HEK293 (cell line): Measurements from ENCODE around the gene TRAF7.

ENCODE experiments used
- CTCF ChIA-PET: fragments of 350-600 bp; formaldehyde crosslinking; extraction: SDS; loops from one replicate; lab custom pipeline; 2021; ENCODE audit warnings: antibody characterized with exemption; lab: Yijun Ruan, JAX
- POLR2A ChIA-PET: fragments of 300-600 bp; formaldehyde crosslinking; extraction: SDS; loops from one replicate; lab custom pipeline; 2020; ENCODE audit warnings: antibody characterized with exemption, inconsistent platforms; lab: Yijun Ruan, JAX
- H3K27ac ChIP-seq: fragments of 200-500 bp; sonication (Bioruptor generic); 2 replicates; pipeline ENCODE4 v1.5.1; 2014; ENCODE audit warnings: low read depth, low read length, control low read depth, inconsistent platforms; ENCODE audit errors: extremely low read depth
- H3K36me3 ChIP-seq, 2 experiments: fragments of 200-500 bp in 1 of 2; sonication (Bioruptor generic) in 1 of 2; 1 replicate in 1 of 2; 2 replicates in 1 of 2; pipeline ENCODE4 v1.5.1; 2014 to 2017; ENCODE audit warnings: inconsistent platforms in 2 of 2, low read length in 2 of 2; ENCODE audit not compliant: control insufficient read depth in 2 of 2, insufficient read depth in 1 of 2
- H3K4me1 ChIP-seq: fragments of 200-500 bp; sonication (Bioruptor generic); 2 replicates; pipeline ENCODE4 v1.5.1; 2014; ENCODE audit warnings: mild to moderate bottlenecking, low read length, inconsistent platforms; ENCODE audit not compliant: control insufficient read depth, insufficient read depth
- H3K4me3 ChIP-seq: 2 replicates; pipeline ENCODE4 v1.5.1; 2011; ENCODE audit warnings: low read depth, mild to moderate bottlenecking, control low read depth, low read length, moderate library complexity
- H3K9me3 ChIP-seq: fragments of 200-500 bp; sonication (Bioruptor generic); 2 replicates; pipeline ENCODE4 v1.5.1; 2014; ENCODE audit warnings: low read depth, low read length, inconsistent platforms; ENCODE audit not compliant: control insufficient read depth, insufficient read depth
- BCL11B ChIP-seq: fragments of 450-650 bp; formaldehyde crosslinking; IDR thresholded peaks from 2 replicates; pipeline ENCODE4 v1.5.1; 2016; ENCODE audit warnings: low read depth, missing biosample characterization, missing genetic modification characterization
- CTCF ChIP-seq: fragments of 450-650 bp; formaldehyde crosslinking; IDR thresholded peaks from 2 replicates; pipeline ENCODE4 v1.5.1; 2016; ENCODE audit warnings: missing biosample characterization, missing genetic modification characterization
- EGR2 ChIP-seq: fragments of 450-650 bp; formaldehyde crosslinking; IDR thresholded peaks from 2 replicates; pipeline ENCODE4 v1.5.1; 2016; ENCODE audit warnings: low read depth, missing biosample characterization, missing genetic modification characterization
- HOXC10 ChIP-seq: sonication (generic); formaldehyde crosslinking; IDR thresholded peaks from 2 replicates; pipeline ENCODE4 v1.8.1; 2023; ENCODE audit warnings: mild to moderate bottlenecking, missing genetic modification reagents
- PBX3 ChIP-seq: sonication (generic); formaldehyde crosslinking; IDR thresholded peaks from 2 replicates; pipeline ENCODE4 v1.8.1; 2022; ENCODE audit warnings: mild to moderate bottlenecking, moderate library complexity, missing genetic modification reagents
- PRDM1 ChIP-seq: fragments of 450-650 bp; formaldehyde crosslinking; IDR thresholded peaks from 2 replicates; pipeline ENCODE4; 2016; ENCODE audit warnings: missing biosample characterization, missing genetic modification characterization
- PRDM10 ChIP-seq: fragments of 450-650 bp; formaldehyde crosslinking; IDR thresholded peaks from 2 replicates; pipeline ENCODE4 v1.5.1; 2016; ENCODE audit warnings: missing biosample characterization, missing genetic modification characterization
- REPIN1 ChIP-seq: fragments of 450-650 bp; formaldehyde crosslinking; IDR thresholded peaks from 2 replicates; pipeline ENCODE4 v1.5.1; 2017; ENCODE audit warnings: missing biosample characterization, missing genetic modification characterization, low read depth
- REST ChIP-seq: fragments of 450-650 bp; formaldehyde crosslinking; IDR thresholded peaks from 2 replicates; pipeline ENCODE4 v1.5.1; 2016; ENCODE audit warnings: missing biosample characterization, missing genetic modification characterization
- SCRT1 ChIP-seq: fragments of 450-650 bp; formaldehyde crosslinking; IDR thresholded peaks from 2 replicates; pipeline ENCODE4 v1.5.1; 2016; ENCODE audit warnings: missing biosample characterization, missing genetic modification characterization, borderline replicate concordance
- SP2 ChIP-seq: fragments of 450-650 bp; formaldehyde crosslinking; IDR thresholded peaks from 2 replicates; pipeline ENCODE4 v1.5.1; 2016; ENCODE audit warnings: missing biosample characterization, missing genetic modification characterization
- TCF7L2 ChIP-seq: IDR thresholded peaks from 2 replicates; pipeline ENCODE4 v1.6.1; 2011; ENCODE audit warnings: low read depth, mild to moderate bottlenecking, inconsistent platforms, low read length, moderate library complexity, borderline replicate concordance
- ZBTB1 ChIP-seq: fragments of 450-650 bp; formaldehyde crosslinking; IDR thresholded peaks from 2 replicates; pipeline ENCODE4 v1.5.1; 2016; ENCODE audit warnings: missing biosample characterization, missing genetic modification characterization
- ZBTB7A ChIP-seq: fragments of 450-650 bp; formaldehyde crosslinking; IDR thresholded peaks from 2 replicates; pipeline ENCODE4 v1.5.1; 2016; ENCODE audit warnings: low read depth, missing biosample characterization, missing genetic modification characterization
- ZBTB8A ChIP-seq: fragments of 450-650 bp; formaldehyde crosslinking; IDR thresholded peaks from 2 replicates; pipeline ENCODE4 v1.5.1; 2016; ENCODE audit warnings: missing biosample characterization, missing genetic modification characterization
- ZNF121 ChIP-seq: fragments of 450-650 bp; formaldehyde crosslinking; IDR thresholded peaks from 2 replicates; pipeline ENCODE4 v1.5.1; 2016; ENCODE audit warnings: missing biosample characterization, missing genetic modification characterization
- ZNF138 ChIP-seq: fragments of 450-650 bp; formaldehyde crosslinking; IDR thresholded peaks from 2 replicates; pipeline ENCODE4 v1.5.1; 2016; ENCODE audit warnings: missing biosample characterization, missing genetic modification characterization, borderline replicate concordance
- ZNF175 ChIP-seq: fragments of 450-650 bp; formaldehyde crosslinking; IDR thresholded peaks from 2 replicates; pipeline ENCODE4 v1.5.1; 2016; ENCODE audit warnings: missing biosample characterization, missing genetic modification characterization
- ZNF221 ChIP-seq: fragments of 450-650 bp; formaldehyde crosslinking; IDR thresholded peaks from 2 replicates; pipeline ENCODE4 v1.5.1; 2017; ENCODE audit warnings: missing biosample characterization, missing genetic modification characterization, borderline replicate concordance
- ZNF302 ChIP-seq: fragments of 450-650 bp; formaldehyde crosslinking; IDR thresholded peaks from 2 replicates; pipeline ENCODE4 v1.5.1; 2016; ENCODE audit warnings: missing biosample characterization, missing genetic modification characterization, low read depth
- ZNF391 ChIP-seq: fragments of 450-650 bp; formaldehyde crosslinking; IDR thresholded peaks from 2 replicates; pipeline ENCODE4 v1.5.1; 2016; ENCODE audit warnings: low read depth, missing biosample characterization, missing genetic modification characterization, borderline replicate concordance
- ZNF521 ChIP-seq: fragments of 450-650 bp; formaldehyde crosslinking; IDR thresholded peaks from 2 replicates; pipeline ENCODE4 v1.5.1; 2017; ENCODE audit warnings: missing biosample characterization, mild to moderate bottlenecking, missing genetic modification characterization
- ZNF561 ChIP-seq: fragments of 450-650 bp; IDR thresholded peaks from 2 replicates; pipeline ENCODE4 v1.5.1; 2018; ENCODE audit warnings: missing biosample characterization, missing genetic modification characterization, borderline replicate concordance
- ZNF629 ChIP-seq: fragments of 450-650 bp; formaldehyde crosslinking; IDR thresholded peaks from 2 replicates; pipeline ENCODE4 v1.5.1; 2017; ENCODE audit warnings: missing biosample characterization, missing genetic modification characterization
- ZNF792 ChIP-seq: fragments of 450-650 bp; formaldehyde crosslinking; IDR thresholded peaks from 2 replicates; pipeline ENCODE4 v1.5.1; 2016; ENCODE audit warnings: missing biosample characterization, missing genetic modification characterization
- ZSCAN23 ChIP-seq: fragments of 450-650 bp; formaldehyde crosslinking; IDR thresholded peaks from 2 replicates; pipeline ENCODE4 v1.5.1; 2016; ENCODE audit warnings: missing biosample characterization, missing genetic modification characterization
- TF ChIP-seq, protein P1 (sequence below): fragments of 450-650 bp; formaldehyde crosslinking; IDR thresholded peaks from 2 replicates; pipeline ENCODE4 v1.5.1; 2016; ENCODE audit warnings: missing biosample characterization, missing genetic modification characterization

Gene TRAF7

DNA sequence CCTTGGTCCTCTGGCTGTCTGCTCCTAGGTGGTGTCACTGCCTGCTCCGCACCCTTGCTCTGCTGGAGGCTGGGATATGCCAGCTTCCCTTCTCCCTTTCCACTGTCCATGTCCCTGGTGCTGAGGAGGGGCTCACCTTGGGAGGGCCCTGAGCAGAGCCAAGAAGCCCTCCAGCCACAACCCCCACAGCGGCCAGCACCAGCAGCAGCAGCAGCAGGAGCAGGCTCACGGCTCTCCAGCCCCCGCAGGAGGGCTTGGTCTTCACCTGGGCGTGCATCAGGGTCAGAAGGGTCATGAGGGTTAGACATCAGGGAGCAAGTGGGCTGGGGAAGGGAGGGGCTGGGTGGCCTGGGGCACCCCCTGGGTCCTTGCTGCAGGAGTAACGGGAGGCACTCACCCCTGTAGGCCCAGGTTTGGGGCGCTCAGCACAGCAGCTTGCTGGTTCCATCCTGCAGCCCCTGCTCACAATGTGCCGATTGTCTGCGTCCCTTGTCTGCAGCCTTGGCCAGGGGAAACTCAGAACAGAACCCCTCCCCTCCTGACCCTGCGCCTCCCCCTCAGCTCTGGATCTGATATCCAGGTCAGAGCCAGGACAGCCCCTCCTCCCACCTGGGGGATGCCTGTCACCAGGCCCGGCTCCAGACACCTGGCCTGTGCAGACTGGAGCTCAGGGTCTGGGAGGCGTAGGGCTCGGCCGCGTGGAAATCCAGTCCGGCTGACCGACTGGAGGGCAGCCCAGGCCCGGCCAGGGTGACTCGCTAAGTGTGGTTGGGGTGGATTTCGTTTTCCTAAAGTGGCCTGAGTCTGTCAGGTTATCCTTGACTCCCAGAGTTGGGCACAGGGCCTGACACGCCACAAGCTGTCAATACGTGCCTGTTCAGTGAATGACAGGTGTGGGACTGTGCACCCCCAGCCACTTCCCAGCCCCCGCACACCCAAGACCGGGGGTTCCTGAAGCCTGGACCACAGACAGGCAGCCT, 55.1 kb downstream of the TRAF7 start, which contains the start of gene BRICD5:
TSS of gene BRICD5 (minus strand) at position 478 of the 980 bp plus-strand sequence. CDS start at position 448, 30 bp downstream.
- peaks cover 0 to 56% of the 10 kb centered on the region in 2 experiments; a peak in 1 of 3 replicates for H3K36me3 ChIP-seq
- no peaks in the 10 kb centered on the region for H3K9me3 ChIP-seq
- H3K27ac ChIP-seq, result no peak within 1 kb of the TSS
- H3K4me3 ChIP-seq, result no peak within 1 kb of the TSS
- CTCF ChIA-PET, result interaction anchor here (0.6 kb wide), 1 partner anchor 43 kb away, joined by 5 read pairs; no protein-coding TSS in a partner anchor
- H3K4me1 ChIP-seq, result 0 out of 2 replicates have a peak, but pooled peaks cover 2% of the 10 kb centered on the region
- POLR2A ChIA-PET, result interaction anchor here (1.0 to 1.8 kb wide), 6 partner anchors 16 to 55 kb away, joined by 3 to 8 read pairs (median 5); partner anchors contain the start of genes DNASE1L2, ECI1 and TRAF7
- TF ChIP-seq PRDM10 (tag by site-specific recombination) (no peak), ZNF138 (tag by site-specific recombination) (no peak), HOXC10 (CRISPR knock-in tag) (no peak), BCL11B (no peak), ZSCAN23 (tag by site-specific recombination) (no peak), ZNF175 (tag by site-specific recombination) (no peak), ZBTB8A (tag by site-specific recombination) (no peak), ZNF391 (no peak), SCRT1 (tag by site-specific recombination) (no peak), EGR2 (tag by site-specific recombination) (0 out of 2 replicates have a peak, but pooled peaks have one; percentile 6), PRDM1 (tag by site-specific recombination) (no peak), CTCF (tag by site-specific recombination) (no peak), ZNF561 (tag by site-specific recombination) (no peak), ZNF221 (tag by site-specific recombination) (no peak), REST (tag by site-specific recombination) (peak; percentile 81), SP2 (no peak), ZBTB1 (tag by site-specific recombination) (no peak), ZNF521 (tag by site-specific recombination) (no peak), ZNF629 (tag by site-specific recombination) (no peak), PBX3 (CRISPR knock-in tag) (no peak), ZNF302 (no peak), ZNF121 (tag by site-specific recombination) (no peak), REPIN1 (tag by site-specific recombination) (no peak), TCF7L2 (no peak), ZBTB7A (no peak), ZNF792 (tag by site-specific recombination) (no peak)
- TF ChIP-seq, protein P1, sequence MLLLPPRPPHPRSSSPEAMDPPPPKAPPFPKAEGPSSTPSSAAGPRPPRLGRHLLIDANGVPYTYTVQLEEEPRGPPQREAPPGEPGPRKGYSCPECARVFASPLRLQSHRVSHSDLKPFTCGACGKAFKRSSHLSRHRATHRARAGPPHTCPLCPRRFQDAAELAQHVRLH (tag by site-specific recombination), result no peak
